ENCODE measurements around the gene ERCC4. TPM values are rescaled to one million over a fixed set of nuclear protein-coding genes. Genes with fewer than 3 reads are reported as not detected.

The ERCC4 gene
- polyA plus RNA-seq (2012; rRNA removed): 1.8 and 2.8 TPM in 2 replicates
- polyA plus RNA-seq (2012; cell fraction: cytosol; rRNA removed): 2.0 and 2.4 TPM in 2 replicates
- polyA plus RNA-seq (2012; cell fraction: nucleus; rRNA removed): 5.0 and 5.7 TPM in 2 replicates

- Histone ChIP-seq H3K9ac (peak within 1 kb of the TSS; percentile 95), H2AFZ (ENCODE audit: low read depth) (peak within 1 kb of the TSS; percentile 91; the same call in 1 of the 2 replicates), H3K79me2 (ENCODE audit: insufficient read depth) (peaks cover 18% of the 10 kb centered on the region; the same call in 1 of the 2 replicates), H4K20me1 (ENCODE audit: insufficient read depth) (no peaks in the 10 kb centered on the region), H3K4me1 (ENCODE audit: control insufficient read depth in 1 of 2, insufficient read depth in 2 of 2, low read depth in 1 of 2, low read length in 1 of 2) (peaks cover 4 to 13% of the 10 kb centered on the region in 2 experiments; a peak in 2 of 4 replicates), H3K9me3 (no peaks in the 10 kb centered on the region), H3K27me3 (ENCODE audit: insufficient read depth) (peaks cover 2% of the 10 kb centered on the region; the same call in 1 of the 2 replicates), H3F3A (replicated peaks; ENCODE audit: insufficient read depth) (peaks cover 16% of the 10 kb centered on the region), H3K36me3 (replicated peaks in 1 of 2; ENCODE audit: control insufficient read depth in 1 of 2, insufficient read depth in 2 of 2, low read length in 1 of 2) (peaks cover 6 to 23% of the 10 kb centered on the region in 2 experiments), H3K4me3 (ENCODE audit: low read depth in 2 of 2, low read length in 1 of 2) (peak within 1 kb of the TSS; percentile 92 to 99), H3K9me2 (no peaks in the 10 kb centered on the region), H3K4me2 (peak within 1 kb of the TSS; percentile 96), H3K27ac (ENCODE audit: low read depth in 2 of 2, low read length in 1 of 2) (peak within 1 kb of the TSS; percentile 13 to 79; a peak in 3 of 4 replicates)
- under 1% methylated on average over 48 of the region's 64 CpGs for WGBS (ENCODE audit: low lambda C conversion rate)
- POLR2A ChIA-PET: interaction anchor here (0.6 to 1.0 kb wide), 3 partner anchors 16 to 366 kb away, joined by 3 to 4 read pairs (median 3); no protein-coding TSS in a partner anchor
- DNase-seq: peak; percentile 96
- CTCF ChIA-PET: interaction anchor here (0.6 to 2.0 kb wide), 46 partner anchors 9 to 644 kb away, joined by 3 to 12 read pairs (median 3); no protein-coding TSS in a partner anchor
- TF ChIP-seq EZH2phosphoT487 (IDR thresholded peaks at IDR 0.05; ENCODE audit: borderline replicate concordance, low read depth) (no peak), TCF12 (IDR thresholded peaks at IDR 0.05) (no peak), ELF1 (IDR thresholded peaks at IDR 0.05) (peak; percentile 64; the same call in 1 of the 2 replicates), MEF2A (IDR thresholded peaks at IDR 0.05; ENCODE audit: borderline replicate concordance, low read depth) (no peak), RFX5 (IDR thresholded peaks at IDR 0.05; ENCODE audit: low read length) (no peak), TEAD4 (IDR thresholded peaks at IDR 0.05; ENCODE audit: borderline replicate concordance, insufficient read depth) (no peak), USF1 (IDR thresholded peaks at IDR 0.05; ENCODE audit: borderline replicate concordance, low read depth) (no peak), ZBTB33 (IDR thresholded peaks at IDR 0.05; ENCODE audit: borderline replicate concordance, low read depth) (peak; percentile 53; the same call in 1 of the 2 replicates), TAF1 (IDR thresholded peaks at IDR 0.05; ENCODE audit: borderline replicate concordance, low read depth, low read length) (peak; percentile 82), GABPA (IDR thresholded peaks at IDR 0.05; ENCODE audit: low read depth) (peak; percentile 81), REST (IDR thresholded peaks at IDR 0.05; ENCODE audit: low read depth, low read length) (0 out of 2 replicates have a peak, but pooled peaks have one; percentile 46), GATA2 (CRISPR knock-in tag; IDR thresholded peaks at IDR 0.05) (no peak), USF2 (IDR thresholded peaks at IDR 0.05; ENCODE audit: borderline replicate concordance, low read depth, low read length) (no peak), MXI1 (IDR thresholded peaks at IDR 0.05; ENCODE audit: low read depth, low read length) (peak; percentile 53), CTCF (IDR thresholded peaks at IDR 0.05) (peak; percentile 94), MAX (IDR thresholded peaks at IDR 0.05; ENCODE audit: low read depth) (peak; percentile 70), JUND (IDR thresholded peaks at IDR 0.05) (no peak), IRF3 (IDR thresholded peaks at IDR 0.05; ENCODE audit: low read depth, low read length) (no peak), EP300 (IDR thresholded peaks at IDR 0.05; ENCODE audit: borderline replicate concordance in 1 of 2, low read depth in 1 of 2, low read length in 1 of 2) (0 out of 4 replicates have a peak, but pooled peaks of 1 of the 2 experiments have one; percentile 9)
These were observed at the start of gene ERCC4 for GRCh38 chr16:13919683-13920509. Gene ERCC4, plus strand, starts transcription at chr16:13920154. Its CDS starts 12 bp downstream, at chr16:13920166.

Measured in SK-N-SH (cell line).